Right forelimb (tissue), 1 donor: ENCODE data around the gene ITGA6.

ENCODE experiments used
- DNase-seq: peaks from one replicate; pipeline ENCODE4 v3.0.0-alpha.2; 2018

Gene ITGA6

GRCh38 chr2:172427256-172427989 is at the start of gene ITGA6:
TSS of gene ITGA6 (plus strand) at chr2:172427586.
- DNase-seq: peak; percentile 82

- no peak for DNase-seq
Measured at GRCh38 chr2:172380436-172381274, 46.7 kb upstream of the ITGA6 start.

- no peak for DNase-seq
Measured at GRCh38 chr2:172381275-172382027, 45.9 kb upstream of the ITGA6 start.

- no peak for DNase-seq
Measured at GRCh38 chr2:172387361-172387760, 40.0 kb upstream of the ITGA6 start.

GRCh38 chr2:172389685-172390339 is 37.6 kb upstream of the ITGA6 start:
- DNase-seq: no peak

GRCh38 chr2:172394002-172394401 is 33.4 kb upstream of the ITGA6 start:
- DNase-seq: peak; percentile 56

GRCh38 chr2:172395503-172395902 is 31.9 kb upstream of the ITGA6 start:
- DNase-seq: no peak

GRCh38 chr2:172397148-172397834 is 30.1 kb upstream of the ITGA6 start:
- DNase-seq: peak; percentile 76

- DNase-seq: no peak
Measured at GRCh38 chr2:172398440-172398839, 28.9 kb upstream of the ITGA6 start.

GRCh38 chr2:172399765-172400164 is 27.6 kb upstream of the ITGA6 start:
- no peak for DNase-seq

GRCh38 chr2:172402198-172402597 is 25.2 kb upstream of the ITGA6 start:
- no peak for DNase-seq

GRCh38 chr2:172403402-172403801 is 24.0 kb upstream of the ITGA6 start:
- DNase-seq: no peak

GRCh38 chr2:172403881-172404468 is 23.4 kb upstream of the ITGA6 start:
- no peak for DNase-seq

GRCh38 chr2:172404824-172405223 is 22.6 kb upstream of the ITGA6 start:
- no peak for DNase-seq

GRCh38 chr2:172405673-172406072 is 21.7 kb upstream of the ITGA6 start:
- DNase-seq: no peak

GRCh38 chr2:172408143-172408766 is 19.1 kb upstream of the ITGA6 start:
- no peak for DNase-seq

- DNase-seq: no peak
Measured at GRCh38 chr2:172409042-172409441, 18.3 kb upstream of the ITGA6 start.

- no peak for DNase-seq
Measured at GRCh38 chr2:172412984-172413492, 14.3 kb upstream of the ITGA6 start.

GRCh38 chr2:172415157-172415864 is 12.1 kb upstream of the ITGA6 start:
- DNase-seq: no peak

GRCh38 chr2:172415865-172416183 is 11.6 kb upstream of the ITGA6 start:
- no peak for DNase-seq
